Breast epithelium (tissue), 3 donors: ENCODE measurements around the gene ABAT.

ENCODE experiments used
- POLR2AphosphoS5 ChIP-seq, 3 donors: sonication (generic); formaldehyde crosslinking; IDR thresholded peaks; one replicate each; pipeline ENCODE4 v1.6.1; 2017; ENCODE audit warnings: antibody characterized with exemption in 3 of 3
- TF ChIP-seq, protein P1 (sequence below), 3 donors: fragments of 450-650 bp; IDR thresholded peaks; one replicate each; pipeline ENCODE4 v1.5.1; 2016 to 2017; ENCODE audit warnings: antibody characterized with exemption in 3 of 3, mild to moderate bottlenecking in 3 of 3, moderate library complexity in 3 of 3

DNA sequence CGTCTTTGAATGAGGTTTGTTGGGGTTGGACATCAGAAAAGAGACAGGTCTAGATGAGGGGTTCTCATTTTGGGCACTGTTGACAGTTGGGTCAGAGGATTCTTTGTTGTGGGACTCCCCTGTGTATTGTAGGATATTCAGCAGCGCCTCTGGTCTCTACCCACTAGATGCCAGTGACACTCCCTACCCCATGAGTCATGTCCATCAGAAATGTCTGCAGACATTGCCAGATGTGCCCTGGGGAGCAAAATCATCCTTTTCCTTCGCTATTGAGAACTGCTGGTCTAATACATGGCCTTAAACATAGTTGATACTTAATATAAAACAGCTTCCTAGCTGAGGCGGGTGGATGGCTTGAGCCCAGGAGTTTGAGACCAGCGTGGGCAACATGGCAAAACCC is 3.1 kb downstream of the ABAT start:
- TF ChIP-seq POLR2AphosphoS5 (IDR thresholded peaks at IDR 0.05) = no peak
- TF ChIP-seq, protein P1, sequence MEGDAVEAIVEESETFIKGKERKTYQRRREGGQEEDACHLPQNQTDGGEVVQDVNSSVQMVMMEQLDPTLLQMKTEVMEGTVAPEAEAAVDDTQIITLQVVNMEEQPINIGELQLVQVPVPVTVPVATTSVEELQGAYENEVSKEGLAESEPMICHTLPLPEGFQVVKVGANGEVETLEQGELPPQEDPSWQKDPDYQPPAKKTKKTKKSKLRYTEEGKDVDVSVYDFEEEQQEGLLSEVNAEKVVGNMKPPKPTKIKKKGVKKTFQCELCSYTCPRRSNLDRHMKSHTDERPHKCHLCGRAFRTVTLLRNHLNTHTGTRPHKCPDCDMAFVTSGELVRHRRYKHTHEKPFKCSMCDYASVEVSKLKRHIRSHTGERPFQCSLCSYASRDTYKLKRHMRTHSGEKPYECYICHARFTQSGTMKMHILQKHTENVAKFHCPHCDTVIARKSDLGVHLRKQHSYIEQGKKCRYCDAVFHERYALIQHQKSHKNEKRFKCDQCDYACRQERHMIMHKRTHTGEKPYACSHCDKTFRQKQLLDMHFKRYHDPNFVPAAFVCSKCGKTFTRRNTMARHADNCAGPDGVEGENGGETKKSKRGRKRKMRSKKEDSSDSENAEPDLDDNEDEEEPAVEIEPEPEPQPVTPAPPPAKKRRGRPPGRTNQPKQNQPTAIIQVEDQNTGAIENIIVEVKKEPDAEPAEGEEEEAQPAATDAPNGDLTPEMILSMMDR (IDR thresholded peaks at IDR 0.05) = no peak
